MCF 10A (cell line): ENCODE data around the gene RCBTB2. TPM values are rescaled to one million over a fixed set of nuclear protein-coding genes. Genes with fewer than 3 reads are reported as not detected.
A peak's percentile ranks its signal among the peaks of the same experiment; 100 is the strongest.

Experiments used
- BruUV-seq: library from RNA; stranded (reverse); fragments of 400-500 nt; replicated peaks from 2 replicates; lab custom pipeline; 2021; lab: Mats Ljungman, UMichigan
- CTCF ChIA-PET: fragments of 300-600 bp; sonication (Branson Sonifier 250); formaldehyde crosslinking; extraction: SDS; loops from one replicate; lab custom pipeline; 2021; ENCODE audit warnings: antibody characterized with exemption, inconsistent platforms; lab: Yijun Ruan, JAX
- POLR2A ChIA-PET: fragments of 300-600, 350-650 bp; sonication (Branson Sonifier 250); formaldehyde crosslinking; extraction: SDS; loops from one replicate; lab custom pipeline; 2020; ENCODE audit warnings: antibody characterized with exemption, inconsistent platforms; lab: Yijun Ruan, JAX
- DNase-seq: peaks from one replicate; pipeline ENCODE4 v3.0.0-alpha.2; 2018; ENCODE audit not compliant: unreplicated experiment
- H3K27ac Mint-ChIP-seq: one replicate; pipeline ENCODE4 v1.8.0; 2022; ENCODE audit warnings: mild to moderate bottlenecking, low read depth, mixed read lengths; ENCODE audit not compliant: unreplicated experiment
- H3K27me3 Mint-ChIP-seq: one replicate; pipeline ENCODE4 v1.8.0; 2022; ENCODE audit warnings: mixed read lengths; ENCODE audit not compliant: insufficient read depth, unreplicated experiment
- H3K36me3 Mint-ChIP-seq: one replicate; pipeline ENCODE4 v1.8.0; 2022; ENCODE audit warnings: mild to moderate bottlenecking, moderate library complexity, mixed read lengths; ENCODE audit not compliant: insufficient read depth, unreplicated experiment
- H3K4me1 Mint-ChIP-seq: one replicate; pipeline ENCODE4 v1.8.0; 2022; ENCODE audit warnings: mixed read lengths; ENCODE audit not compliant: insufficient read depth, unreplicated experiment
- H3K4me3 Mint-ChIP-seq: one replicate; pipeline ENCODE4 v1.8.0; 2022; ENCODE audit warnings: mild to moderate bottlenecking, moderate library complexity, mixed read lengths; ENCODE audit not compliant: unreplicated experiment
- H3K9me3 Mint-ChIP-seq: one replicate; pipeline ENCODE4 v1.8.0; 2022; ENCODE audit warnings: mixed read lengths; ENCODE audit not compliant: unreplicated experiment
- CTCF ChIP-seq: fragments of 200-600 bp; IDR thresholded peaks from one replicate; pipeline ENCODE4 v1.8.0; 2022; ENCODE audit warnings: antibody characterized with exemption, mild to moderate bottlenecking; ENCODE audit not compliant: unreplicated experiment
- intact Hi-C: fragments of 100-400 bp; cut with micrococcal nuclease; formaldehyde crosslinking; loops from 2 replicates; pipeline ENCODE4 v1.14.1; 2022
- total RNA-seq: library from RNA; stranded (reverse); gene quantifications from 2 replicates; pipeline ENCODE4 v1.2.3, GENCODE V29; 2022

RCBTB2 gene
- total RNA-seq, 1 experiment from 2014 or later, result 2.4 TPM

GRCh38 chr13:48551329-48551728 is 18.4 kb upstream of the RCBTB2 start:
- no peaks in the 10 kb centered on the region for H3K27me3 Mint-ChIP-seq
- ChIA-PET POLR2A (interaction anchor here (0.9 to 1.3 kb wide), 2 partner anchors 149 to 153 kb away, joined by 3 read pairs; no protein-coding TSS in a partner anchor), CTCF (interaction anchor here (0.5 to 1.1 kb wide), 2 partner anchors 13 to 28 kb away, joined by 3 to 5 read pairs; no protein-coding TSS in a partner anchor)
- H3K27ac Mint-ChIP-seq, result no peak overlapping the region
- BruUV-seq, result no TSS peak
- peaks cover 16% of the 10 kb centered on the region for H3K9me3 Mint-ChIP-seq
- no peaks in the 10 kb centered on the region for H3K4me1 Mint-ChIP-seq
- H3K36me3 Mint-ChIP-seq, result no peaks in the 10 kb centered on the region
- TF ChIP-seq CTCF, result no peak
- DNase-seq, result peak; percentile 4
- no peak overlapping the region for H3K4me3 Mint-ChIP-seq
- intact Hi-C loops, result no loop called here

GRCh38 chr13:48549658-48550057 is 16.8 kb upstream of the RCBTB2 start:
- CTCF ChIA-PET, result no interaction called here
- Mint-ChIP-seq H3K9me3 (peaks cover 16% of the 10 kb centered on the region), H3K27me3 (no peaks in the 10 kb centered on the region), H3K4me1 (no peaks in the 10 kb centered on the region), H3K4me3 (no peak overlapping the region), H3K36me3 (no peaks in the 10 kb centered on the region), H3K27ac (no peak overlapping the region)
- POLR2A ChIA-PET, result no interaction called here
- no TSS peak for BruUV-seq
- no peak for TF ChIP-seq CTCF
- intact Hi-C loops, result no loop called here
- DNase-seq, result no peak

GRCh38 chr13:48547663-48548092 is 14.8 kb upstream of the RCBTB2 start:
- no peak overlapping the region for H3K4me3 Mint-ChIP-seq
- H3K36me3 Mint-ChIP-seq, result no peaks in the 10 kb centered on the region
- ChIA-PET POLR2A (interaction anchor here (0.7 to 0.9 kb wide), 2 partner anchors 15 to 169 kb away, joined by 3 read pairs; no protein-coding TSS in a partner anchor), CTCF (interaction anchor here (0.7 kb wide), 1 partner anchor 11 kb away, joined by 3 read pairs; no protein-coding TSS in a partner anchor)
- peaks cover 9% of the 10 kb centered on the region for H3K9me3 Mint-ChIP-seq
- no peak for DNase-seq
- no peak for TF ChIP-seq CTCF
- no peaks in the 10 kb centered on the region for H3K27me3 Mint-ChIP-seq
- intact Hi-C loops, result no loop called here
- H3K4me1 Mint-ChIP-seq, result no peaks in the 10 kb centered on the region
- H3K27ac Mint-ChIP-seq, result no peak overlapping the region
- BruUV-seq, result no TSS peak

GRCh38 chr13:48545608-48546007 is 12.7 kb upstream of the RCBTB2 start:
- Mint-ChIP-seq H3K9me3 (peaks cover 9% of the 10 kb centered on the region), H3K27me3 (no peaks in the 10 kb centered on the region), H3K4me3 (no peak overlapping the region), H3K36me3 (no peaks in the 10 kb centered on the region), H3K27ac (no peak overlapping the region), H3K4me1 (no peaks in the 10 kb centered on the region)
- ChIA-PET POLR2A (no interaction called here), CTCF (no interaction called here)
- no TSS peak for BruUV-seq
- no peak for TF ChIP-seq CTCF
- no peak for DNase-seq
- intact Hi-C loops, result no loop called here
